Measurements from ENCODE around the gene RANBP17.
"Not testable (repeated sequence)": the region's sequence is repeated elsewhere in the genome, so short reads cannot be mapped to it uniquely, and the experiment has no call there.

RANBP17 gene

GRCh38 chr5:171288066-171288465 is 426.2 kb downstream of the RANBP17 start:
- no peak for DNase-seq (ENCODE audit: extremely low spot score)
- ChIA-PET POLR2A (no interaction called here), CTCF (no interaction called here)
- no peak for TF ChIP-seq ELF4 (IDR thresholded peaks at IDR 0.05)
- TF ChIP-seq NFRKB (IDR thresholded peaks at IDR 0.05) = no peak
- TF ChIP-seq TARDBP (IDR thresholded peaks at IDR 0.05) = no peak
- TF ChIP-seq PKNOX1 (IDR thresholded peaks at IDR 0.05) = no peak
- TF ChIP-seq SUZ12 (IDR thresholded peaks at IDR 0.05) = no peak
- TF ChIP-seq BHLHE40 (IDR thresholded peaks at IDR 0.05; ENCODE audit: borderline replicate concordance) = no peak
- no peak for TF ChIP-seq ZNF384 (IDR thresholded peaks at IDR 0.05)
- no peak for TF ChIP-seq LEF1 (IDR thresholded peaks at IDR 0.05; ENCODE audit: borderline replicate concordance)
- TF ChIP-seq CTBP1 (IDR thresholded peaks at IDR 0.05; ENCODE audit: borderline replicate concordance) = no peak
- TF ChIP-seq FOXK2 (IDR thresholded peaks at IDR 0.05) = no peak
- TF ChIP-seq FOXM1 (IDR thresholded peaks at IDR 0.05; ENCODE audit: borderline replicate concordance) = no peak

- CTCF ChIA-PET = no interaction called here
- TF ChIP-seq L3MBTL2 (conservative IDR thresholded peaks at IDR 0.05) (no peak), SUZ12 (IDR thresholded peaks at IDR 0.05) (no peak), FOXM1 (IDR thresholded peaks at IDR 0.05; ENCODE audit: borderline replicate concordance) (no peak), SP1 (IDR thresholded peaks at IDR 0.05) (no peak)
- POLR2A ChIA-PET = interaction anchor here (1.5 kb wide), 1 partner anchor 96 kb away, joined by 3 read pairs; the partner anchor contains the start of gene NPM1
- no peak for DNase-seq (ENCODE audit: extremely low spot score)
These were observed 429.6 kb downstream of the RANBP17 start for GRCh38 chr5:171291371-171291770.

- ChIA-PET CTCF (no interaction called here), POLR2A (no interaction called here)
- DNase-seq (ENCODE audit: extremely low spot score) = no peak
- TF ChIP-seq SP1 (IDR thresholded peaks at IDR 0.05) = no peak
- no peak for TF ChIP-seq TARDBP (IDR thresholded peaks at IDR 0.05)
- no peak for TF ChIP-seq L3MBTL2 (conservative IDR thresholded peaks at IDR 0.05)
- TF ChIP-seq BHLHE40 (IDR thresholded peaks at IDR 0.05; ENCODE audit: borderline replicate concordance) = no peak
- TF ChIP-seq SUZ12 (IDR thresholded peaks at IDR 0.05) = no peak
- TF ChIP-seq LEF1 (IDR thresholded peaks at IDR 0.05; ENCODE audit: borderline replicate concordance) = no peak
- TF ChIP-seq FOXM1 (IDR thresholded peaks at IDR 0.05; ENCODE audit: borderline replicate concordance) = no peak
- TF ChIP-seq FOXK2 (IDR thresholded peaks at IDR 0.05) = no peak
- no peak for TF ChIP-seq CTBP1 (IDR thresholded peaks at IDR 0.05; ENCODE audit: borderline replicate concordance)
- no peak for TF ChIP-seq ELF4 (IDR thresholded peaks at IDR 0.05)
- no peak for TF ChIP-seq NFRKB (IDR thresholded peaks at IDR 0.05)
- TF ChIP-seq ZNF384 (IDR thresholded peaks at IDR 0.05) = no peak
- no peak for TF ChIP-seq ARNT (IDR thresholded peaks at IDR 0.05)
These were observed 433.5 kb downstream of the RANBP17 start for GRCh38 chr5:171295299-171295698.

GRCh38 chr5:171295801-171296200 is 434.0 kb downstream of the RANBP17 start:
- ChIA-PET CTCF (no interaction called here), POLR2A (no interaction called here)
- no peak for DNase-seq (ENCODE audit: extremely low spot score)
- TF ChIP-seq PKNOX1 (IDR thresholded peaks at IDR 0.05) (no peak), L3MBTL2 (conservative IDR thresholded peaks at IDR 0.05) (no peak), NFRKB (IDR thresholded peaks at IDR 0.05) (no peak), TARDBP (IDR thresholded peaks at IDR 0.05) (no peak), FOXA1 (IDR thresholded peaks at IDR 0.05) (no peak), BHLHE40 (IDR thresholded peaks at IDR 0.05; ENCODE audit: borderline replicate concordance) (no peak)

- POLR2A ChIA-PET, CTCF ChIA-PET: not testable (repeated sequence)
These were observed 436.1 kb downstream of the RANBP17 start for GRCh38 chr5:171297941-171298340.

GRCh38 chr5:171299228-171299627 is 437.4 kb downstream of the RANBP17 start:
- DNase-seq (ENCODE audit: extremely low spot score) = no peak
- POLR2A ChIA-PET = interaction anchor here (1.5 kb wide), 1 partner anchor 9 kb away, joined by 4 read pairs; no protein-coding TSS in a partner anchor
- TF ChIP-seq TARDBP (IDR thresholded peaks at IDR 0.05) = no peak
- no peak for TF ChIP-seq ARNT (IDR thresholded peaks at IDR 0.05)
- no peak for TF ChIP-seq FOXK2 (IDR thresholded peaks at IDR 0.05)
- no peak for TF ChIP-seq SUZ12 (IDR thresholded peaks at IDR 0.05)
- no peak for TF ChIP-seq FOXM1 (IDR thresholded peaks at IDR 0.05; ENCODE audit: borderline replicate concordance)
- TF ChIP-seq ZNF384 (IDR thresholded peaks at IDR 0.05) = no peak
- TF ChIP-seq CTBP1 (IDR thresholded peaks at IDR 0.05; ENCODE audit: borderline replicate concordance) = no peak
- TF ChIP-seq BHLHE40 (IDR thresholded peaks at IDR 0.05; ENCODE audit: borderline replicate concordance) = no peak
- TF ChIP-seq PKNOX1 (IDR thresholded peaks at IDR 0.05) = no peak
- no peak for TF ChIP-seq NFRKB (IDR thresholded peaks at IDR 0.05)
- TF ChIP-seq FOXA1 (IDR thresholded peaks at IDR 0.05) = no peak
- TF ChIP-seq L3MBTL2 (conservative IDR thresholded peaks at IDR 0.05) = no peak
- CTCF ChIA-PET = no interaction called here

More at GRCh38 chr5:171297941-171298340, 436.1 kb downstream of the RANBP17 start:
- not testable (repeated sequence) for DNase-seq (ENCODE audit: extremely low spot score)

GRCh38 chr5:171299851-171300250 is 438.0 kb downstream of the RANBP17 start:
- ChIA-PET POLR2A (interaction anchor here (1.5 kb wide), 1 partner anchor 9 kb away, joined by 4 read pairs; no protein-coding TSS in a partner anchor), CTCF (no interaction called here)
- DNase-seq (ENCODE audit: extremely low spot score) = no peak
- TF ChIP-seq BHLHE40 (IDR thresholded peaks at IDR 0.05; ENCODE audit: borderline replicate concordance) (no peak), HDGF (IDR thresholded peaks at IDR 0.05; ENCODE audit: borderline replicate concordance) (no peak), CTBP1 (IDR thresholded peaks at IDR 0.05; ENCODE audit: borderline replicate concordance) (no peak), FOXK2 (IDR thresholded peaks at IDR 0.05) (no peak), FOXA1 (IDR thresholded peaks at IDR 0.05) (no peak), ZNF384 (IDR thresholded peaks at IDR 0.05) (no peak), SUZ12 (IDR thresholded peaks at IDR 0.05) (no peak), SP1 (IDR thresholded peaks at IDR 0.05) (no peak), ARNT (IDR thresholded peaks at IDR 0.05) (no peak), NFRKB (IDR thresholded peaks at IDR 0.05) (no peak), L3MBTL2 (conservative IDR thresholded peaks at IDR 0.05) (no peak), FOXM1 (IDR thresholded peaks at IDR 0.05; ENCODE audit: borderline replicate concordance) (no peak), LEF1 (IDR thresholded peaks at IDR 0.05; ENCODE audit: borderline replicate concordance) (no peak), ELF4 (IDR thresholded peaks at IDR 0.05) (no peak), TARDBP (IDR thresholded peaks at IDR 0.05) (no peak), PKNOX1 (IDR thresholded peaks at IDR 0.05) (no peak)

Measured in HEK293T (cell line).